Upper lobe of right lung (tissue), 1 donor: ENCODE results near the gene TM9SF4. TPM values are rescaled to one million over a fixed set of nuclear protein-coding genes. Genes with fewer than 3 reads are reported as not detected.
"Not testable (repeated sequence)": the region's sequence is repeated elsewhere in the genome, so short reads cannot be mapped to it uniquely, and the experiment has no call there.

Source experiments
- ATAC-seq: fragments of 200-7000 bp; cut with Tn5 transposase; one replicate; pipeline ENCODE4 v1.9.1; 2020; ENCODE audit warnings: mild to moderate bottlenecking, moderate library complexity
- DNase-seq: peaks from one replicate; pipeline ENCODE4 v3.0.0-alpha.2; 2020
- H3K27ac ChIP-seq: fragments of 200-600 bp; one replicate; pipeline ENCODE4 v1.8.0; 2022
- H3K27me3 ChIP-seq: fragments of 200-600 bp; one replicate; pipeline ENCODE4 v1.8.0; 2022; ENCODE audit warnings: mild to moderate bottlenecking
- H3K36me3 ChIP-seq: fragments of 200-600 bp; one replicate; pipeline ENCODE4 v1.8.0; 2022
- H3K4me1 ChIP-seq: fragments of 200-600 bp; one replicate; pipeline ENCODE4 v1.8.0; 2022
- H3K4me3 ChIP-seq: fragments of 200-600 bp; one replicate; pipeline ENCODE4 v1.8.0; 2022; ENCODE audit warnings: mild to moderate bottlenecking
- H3K9me3 ChIP-seq: fragments of 200-600 bp; one replicate; pipeline ENCODE4 v1.8.0; 2022
- intact Hi-C: fragments of 100-400 bp; cut with DNase I; formaldehyde crosslinking; loops from one replicate; pipeline ENCODE4 v1.11.0; 2022
- total RNA-seq: library from RNA; stranded (reverse); fragmentation: NEBNext Ultra II Directional; extraction: Animal tissue kit (Norgen Biotek cat#: 25700); gene quantifications from one replicate; pipeline ENCODE4 v1.2.1, GENCODE V29; 2021
- TF ChIP-seq, protein P1 (sequence below): fragments of 200-600 bp; IDR thresholded peaks from one replicate; pipeline ENCODE4 v1.8.0; 2022; ENCODE audit warnings: antibody characterized with exemption
- donor health status: DM: no; HTN: yes; CAD: no; lungs with severe emphysema.

TM9SF4 gene
- total RNA-seq, 1 donor from 2014 or later: 49.2 TPM

DNA sequence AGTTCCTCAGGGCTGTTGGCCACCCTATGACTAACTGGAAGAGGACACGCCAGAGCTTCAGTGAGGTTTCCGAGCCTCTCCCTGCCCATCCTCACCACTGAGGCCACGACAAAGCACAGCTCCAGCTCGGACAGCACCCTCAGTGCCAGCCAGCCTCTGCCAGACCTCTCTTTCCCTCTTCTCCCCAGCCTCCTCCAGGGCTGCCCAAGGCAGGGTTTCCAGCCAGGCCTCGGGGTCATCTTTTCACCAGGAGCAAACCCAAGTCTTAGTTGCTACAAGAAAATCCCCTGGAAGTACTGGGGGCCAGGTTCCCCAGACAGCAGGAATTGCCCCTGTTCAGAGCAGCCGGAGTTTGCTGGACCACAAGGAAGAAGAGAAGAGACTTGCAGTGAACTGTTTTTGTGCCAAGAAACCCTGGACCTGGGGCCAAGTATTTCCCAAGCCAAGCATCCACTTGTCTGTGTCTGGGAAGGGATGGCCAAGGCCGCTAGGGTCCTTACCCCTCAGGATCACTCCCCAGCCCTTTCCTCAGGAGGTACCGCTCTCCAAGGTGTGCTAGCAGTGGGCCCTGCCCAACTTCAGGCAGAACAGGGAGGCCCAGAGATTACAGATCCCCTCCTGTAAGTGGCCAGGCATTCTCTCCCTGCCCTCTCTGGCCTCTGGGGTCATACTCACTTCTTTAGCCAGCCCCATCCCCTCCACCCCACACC, 56.5 kb downstream of the TM9SF4 start:
- peaks cover 57% of the 10 kb centered on the region for H3K36me3 ChIP-seq
- no peaks in the 10 kb centered on the region for H3K27me3 ChIP-seq
- TF ChIP-seq, protein P1, sequence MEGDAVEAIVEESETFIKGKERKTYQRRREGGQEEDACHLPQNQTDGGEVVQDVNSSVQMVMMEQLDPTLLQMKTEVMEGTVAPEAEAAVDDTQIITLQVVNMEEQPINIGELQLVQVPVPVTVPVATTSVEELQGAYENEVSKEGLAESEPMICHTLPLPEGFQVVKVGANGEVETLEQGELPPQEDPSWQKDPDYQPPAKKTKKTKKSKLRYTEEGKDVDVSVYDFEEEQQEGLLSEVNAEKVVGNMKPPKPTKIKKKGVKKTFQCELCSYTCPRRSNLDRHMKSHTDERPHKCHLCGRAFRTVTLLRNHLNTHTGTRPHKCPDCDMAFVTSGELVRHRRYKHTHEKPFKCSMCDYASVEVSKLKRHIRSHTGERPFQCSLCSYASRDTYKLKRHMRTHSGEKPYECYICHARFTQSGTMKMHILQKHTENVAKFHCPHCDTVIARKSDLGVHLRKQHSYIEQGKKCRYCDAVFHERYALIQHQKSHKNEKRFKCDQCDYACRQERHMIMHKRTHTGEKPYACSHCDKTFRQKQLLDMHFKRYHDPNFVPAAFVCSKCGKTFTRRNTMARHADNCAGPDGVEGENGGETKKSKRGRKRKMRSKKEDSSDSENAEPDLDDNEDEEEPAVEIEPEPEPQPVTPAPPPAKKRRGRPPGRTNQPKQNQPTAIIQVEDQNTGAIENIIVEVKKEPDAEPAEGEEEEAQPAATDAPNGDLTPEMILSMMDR: no peak
- ATAC-seq (no peak), DNase-seq (peak; percentile 39)
- no peaks in the 10 kb centered on the region for H3K9me3 ChIP-seq
- H3K4me3 ChIP-seq: no peak overlapping the region
- H3K27ac ChIP-seq: no peak overlapping the region
- H3K4me1 ChIP-seq: no peaks in the 10 kb centered on the region
- intact Hi-C loops: no loop called here

DNA sequence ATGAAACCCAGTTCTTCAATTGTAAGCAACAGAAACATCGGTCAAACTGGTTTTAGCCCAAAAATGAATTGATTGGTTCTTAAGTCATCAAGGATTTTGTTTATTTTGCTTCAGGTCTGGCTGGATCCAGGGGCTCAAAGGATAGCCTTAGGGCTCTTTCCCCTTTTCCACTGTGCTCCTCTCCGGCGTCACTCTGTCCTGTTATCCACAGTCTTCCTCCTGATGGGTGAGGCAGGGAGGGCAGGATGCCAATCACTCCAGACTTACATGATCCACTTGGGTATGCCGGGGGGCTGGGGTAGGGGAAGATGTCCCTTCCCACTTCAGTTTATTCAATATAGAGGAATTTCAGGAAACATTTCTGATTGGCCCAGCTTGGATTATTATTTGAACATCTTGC, 58.0 kb downstream of the TM9SF4 start:
- no peaks in the 10 kb centered on the region for H3K4me1 ChIP-seq
- DNase-seq (peak; percentile 17), ATAC-seq (no peak)
- TF ChIP-seq, protein P1: no peak
- H3K4me3 ChIP-seq: no peak overlapping the region
- intact Hi-C loops: no loop called here
- peaks cover 41% of the 10 kb centered on the region for H3K36me3 ChIP-seq
- H3K27ac ChIP-seq: no peak overlapping the region
- H3K9me3 ChIP-seq: no peaks in the 10 kb centered on the region
- no peaks in the 10 kb centered on the region for H3K27me3 ChIP-seq

DNA sequence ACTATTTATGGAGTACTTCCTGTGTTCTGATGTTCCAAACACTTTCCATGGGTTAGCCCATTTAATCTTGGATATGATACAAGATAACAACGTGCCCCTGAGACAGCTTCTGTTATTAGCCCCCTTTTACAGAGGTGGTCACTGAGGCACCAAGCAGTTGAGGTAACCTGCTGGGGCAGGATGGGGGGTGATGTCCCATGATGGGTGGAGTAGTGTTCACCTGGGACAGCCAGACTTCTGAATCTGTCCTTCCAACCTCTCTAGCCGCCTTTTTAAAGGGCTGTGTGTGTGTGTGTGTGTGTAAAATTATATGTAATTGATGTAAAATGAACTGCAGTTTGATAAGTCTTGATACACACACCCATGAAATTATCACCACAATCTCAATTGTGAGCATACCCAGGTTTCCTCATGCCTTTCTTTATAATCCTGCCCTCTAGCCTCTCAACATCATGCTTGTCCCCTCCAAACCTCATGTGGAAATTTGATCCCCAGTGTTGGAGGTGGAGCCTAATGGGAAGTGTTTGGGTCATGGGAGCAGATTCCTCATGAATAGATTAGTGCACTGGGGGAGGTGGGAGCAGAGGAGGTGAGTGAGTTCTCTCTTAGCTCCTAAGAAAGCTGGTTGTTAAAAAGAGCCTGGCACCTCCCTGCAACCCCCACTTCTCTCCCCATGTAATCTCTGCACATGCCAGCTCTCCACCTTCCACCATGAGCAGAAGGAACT, 58.8 kb downstream of the TM9SF4 start:
- Histone ChIP-seq H3K27ac (no peak overlapping the region), H3K4me3 (no peak overlapping the region), H3K36me3 (peaks cover 34% of the 10 kb centered on the region), H3K4me1 (no peaks in the 10 kb centered on the region), H3K9me3 (no peaks in the 10 kb centered on the region), H3K27me3 (no peaks in the 10 kb centered on the region)
- intact Hi-C loops: no loop called here
- DNase-seq (peak; percentile 7), ATAC-seq (no peak)
- TF ChIP-seq, protein P1: no peak

DNA sequence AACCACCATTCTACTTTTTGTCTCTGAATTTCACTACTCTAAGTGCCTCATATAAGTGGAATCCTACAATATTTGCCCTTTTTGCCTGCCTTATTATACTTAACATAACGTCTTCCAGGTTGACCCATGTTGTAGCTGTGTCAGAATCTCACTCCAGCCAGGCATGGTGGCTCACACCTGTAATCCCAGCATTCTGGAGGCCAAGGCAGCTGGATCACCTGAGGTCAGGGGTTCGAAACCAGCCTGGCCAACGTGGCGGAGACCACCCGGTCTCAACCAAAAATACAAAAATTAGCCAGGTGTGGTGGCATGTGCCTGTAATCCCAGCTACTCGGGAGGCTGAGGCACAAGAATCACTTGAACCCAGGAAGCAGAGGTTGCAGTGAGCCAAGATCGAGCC, 68.2 kb downstream of the TM9SF4 start:
- H3K36me3 ChIP-seq, H3K4me3 ChIP-seq, ATAC-seq, H3K27me3 ChIP-seq, H3K9me3 ChIP-seq, DNase-seq, intact Hi-C loops, H3K4me1 ChIP-seq, H3K27ac ChIP-seq: not testable (repeated sequence)

DNA sequence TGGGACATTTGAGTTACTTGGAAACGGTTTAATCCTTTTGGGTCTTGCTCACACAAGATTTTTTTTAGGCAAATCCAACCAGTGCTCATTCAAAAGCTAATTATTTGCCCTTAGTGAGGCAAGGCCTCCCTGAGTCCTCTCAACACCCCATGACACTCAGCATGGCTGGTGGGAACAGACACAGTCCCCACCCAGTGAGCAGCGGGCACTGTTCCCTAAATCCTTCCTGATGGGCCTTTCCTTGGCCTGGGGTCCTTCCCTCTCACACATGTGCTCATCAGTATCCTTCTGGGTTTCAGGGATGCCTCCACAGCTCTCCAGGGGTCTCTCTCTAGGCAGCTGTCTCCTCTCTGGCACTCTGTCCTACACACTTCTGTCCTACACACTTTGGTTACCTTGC, 70.0 kb downstream of the TM9SF4 start:
- no peaks in the 10 kb centered on the region for H3K9me3 ChIP-seq
- intact Hi-C loops: no loop called here
- no peak for DNase-seq

DNA sequence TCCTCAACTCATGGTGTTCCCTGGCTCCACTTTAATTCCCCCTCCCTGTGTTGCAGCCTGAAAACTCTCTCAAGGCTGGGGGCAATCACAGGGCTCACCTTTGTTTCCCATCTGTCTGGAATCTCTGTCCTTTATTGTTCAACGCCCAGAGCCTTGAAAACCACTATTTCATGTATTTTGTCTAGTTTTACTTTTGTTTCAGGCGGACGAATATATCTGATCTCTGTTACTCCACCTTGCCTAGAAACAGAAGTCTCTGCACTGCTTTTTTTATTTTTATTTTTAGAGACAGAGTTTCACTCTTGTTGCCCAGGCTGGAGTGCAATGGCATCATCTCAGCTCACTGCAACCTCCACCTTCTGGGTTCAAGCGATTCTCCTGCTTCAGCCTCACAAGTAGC, 70.4 kb downstream of the TM9SF4 start:
- DNase-seq (no peak), ATAC-seq (no peak)
- Histone ChIP-seq H3K27me3 (no peaks in the 10 kb centered on the region), H3K9me3 (no peaks in the 10 kb centered on the region), H3K4me1 (no peaks in the 10 kb centered on the region), H3K4me3 (no peak overlapping the region), H3K36me3 (no peaks in the 10 kb centered on the region), H3K27ac (no peak overlapping the region)
- TF ChIP-seq, protein P1: no peak
- intact Hi-C loops: no loop called here

More for the DNA sequence above, 70.0 kb downstream of the TM9SF4 start:
- Histone ChIP-seq H3K36me3 (no peaks in the 10 kb centered on the region), H3K27me3 (no peaks in the 10 kb centered on the region), H3K27ac (no peak overlapping the region), H3K4me1 (no peaks in the 10 kb centered on the region), H3K4me3 (no peak overlapping the region)
- no peak for ATAC-seq
- TF ChIP-seq, protein P1: no peak
